Neural cell (in vitro differentiated cells): ENCODE results near the gene KIAA0586.

Source experiments
- EP300 ChIP-seq: fragments of 450-650 bp; conservative IDR thresholded peaks from 2 replicates; pipeline ENCODE4 v1.6.1; 2014; ENCODE audit warnings: antibody characterized with exemption, mild to moderate bottlenecking, moderate library complexity; ENCODE audit not compliant: poor library complexity, severe bottlenecking
- EZH2 ChIP-seq: fragments of 200-600, 300-800 bp; shearing (Covaris generic), sonication (generic); IDR thresholded peaks from 2 replicates; pipeline ENCODE4 v1.6.1; 2014; ENCODE audit warnings: antibody characterized with exemption, low read length, borderline replicate concordance, mild to moderate bottlenecking; ENCODE audit not compliant: insufficient read depth, poor library complexity, severe bottlenecking
- RAD21 ChIP-seq: fragments of 450-650 bp; conservative IDR thresholded peaks from 2 replicates; pipeline ENCODE4 v1.6.1; 2014; ENCODE audit warnings: antibody characterized with exemption, mild to moderate bottlenecking, moderate library complexity
- SMC3 ChIP-seq: fragments of 450-650 bp; conservative IDR thresholded peaks from 2 replicates; pipeline ENCODE4 v1.6.1; 2014; ENCODE audit warnings: antibody characterized with exemption, mild to moderate bottlenecking, moderate library complexity; ENCODE audit not compliant: poor library complexity
- TF ChIP-seq, protein P1 (sequence below): IDR thresholded peaks from 2 replicates; pipeline ENCODE4 v1.6.1; 2012; ENCODE audit warnings: borderline replicate concordance
- TF ChIP-seq, protein P2 (sequence below): fragments of 450-650 bp; IDR thresholded peaks from 2 replicates; pipeline ENCODE4 v1.5.1; 2014; ENCODE audit warnings: antibody characterized with exemption, mild to moderate bottlenecking, moderate library complexity; ENCODE audit not compliant: poor library complexity, severe bottlenecking

DNA sequence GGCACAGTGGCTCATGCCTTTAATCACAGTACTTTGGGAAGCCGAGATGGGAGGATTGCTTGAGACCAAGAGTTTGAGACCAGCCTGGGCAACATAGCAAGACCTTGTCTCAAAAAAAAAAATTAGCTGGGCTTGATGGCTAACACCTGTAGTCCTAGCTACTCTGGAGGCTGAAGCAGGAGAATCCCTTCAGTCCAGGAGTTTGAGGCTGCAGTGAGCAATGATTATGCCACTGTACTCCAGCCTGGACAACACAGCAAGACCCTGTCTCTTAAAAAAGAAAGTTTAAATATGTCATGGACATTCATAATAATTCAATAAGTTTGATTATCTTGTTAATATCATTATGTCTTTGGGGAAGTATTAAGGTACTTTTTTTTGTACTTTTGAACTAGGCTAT lies 38.9 kb downstream of the KIAA0586 start:
- TF ChIP-seq, protein P1, sequence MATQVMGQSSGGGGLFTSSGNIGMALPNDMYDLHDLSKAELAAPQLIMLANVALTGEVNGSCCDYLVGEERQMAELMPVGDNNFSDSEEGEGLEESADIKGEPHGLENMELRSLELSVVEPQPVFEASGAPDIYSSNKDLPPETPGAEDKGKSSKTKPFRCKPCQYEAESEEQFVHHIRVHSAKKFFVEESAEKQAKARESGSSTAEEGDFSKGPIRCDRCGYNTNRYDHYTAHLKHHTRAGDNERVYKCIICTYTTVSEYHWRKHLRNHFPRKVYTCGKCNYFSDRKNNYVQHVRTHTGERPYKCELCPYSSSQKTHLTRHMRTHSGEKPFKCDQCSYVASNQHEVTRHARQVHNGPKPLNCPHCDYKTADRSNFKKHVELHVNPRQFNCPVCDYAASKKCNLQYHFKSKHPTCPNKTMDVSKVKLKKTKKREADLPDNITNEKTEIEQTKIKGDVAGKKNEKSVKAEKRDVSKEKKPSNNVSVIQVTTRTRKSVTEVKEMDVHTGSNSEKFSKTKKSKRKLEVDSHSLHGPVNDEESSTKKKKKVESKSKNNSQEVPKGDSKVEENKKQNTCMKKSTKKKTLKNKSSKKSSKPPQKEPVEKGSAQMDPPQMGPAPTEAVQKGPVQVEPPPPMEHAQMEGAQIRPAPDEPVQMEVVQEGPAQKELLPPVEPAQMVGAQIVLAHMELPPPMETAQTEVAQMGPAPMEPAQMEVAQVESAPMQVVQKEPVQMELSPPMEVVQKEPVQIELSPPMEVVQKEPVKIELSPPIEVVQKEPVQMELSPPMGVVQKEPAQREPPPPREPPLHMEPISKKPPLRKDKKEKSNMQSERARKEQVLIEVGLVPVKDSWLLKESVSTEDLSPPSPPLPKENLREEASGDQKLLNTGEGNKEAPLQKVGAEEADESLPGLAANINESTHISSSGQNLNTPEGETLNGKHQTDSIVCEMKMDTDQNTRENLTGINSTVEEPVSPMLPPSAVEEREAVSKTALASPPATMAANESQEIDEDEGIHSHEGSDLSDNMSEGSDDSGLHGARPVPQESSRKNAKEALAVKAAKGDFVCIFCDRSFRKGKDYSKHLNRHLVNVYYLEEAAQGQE = no peak
- TF ChIP-seq, protein P2, sequence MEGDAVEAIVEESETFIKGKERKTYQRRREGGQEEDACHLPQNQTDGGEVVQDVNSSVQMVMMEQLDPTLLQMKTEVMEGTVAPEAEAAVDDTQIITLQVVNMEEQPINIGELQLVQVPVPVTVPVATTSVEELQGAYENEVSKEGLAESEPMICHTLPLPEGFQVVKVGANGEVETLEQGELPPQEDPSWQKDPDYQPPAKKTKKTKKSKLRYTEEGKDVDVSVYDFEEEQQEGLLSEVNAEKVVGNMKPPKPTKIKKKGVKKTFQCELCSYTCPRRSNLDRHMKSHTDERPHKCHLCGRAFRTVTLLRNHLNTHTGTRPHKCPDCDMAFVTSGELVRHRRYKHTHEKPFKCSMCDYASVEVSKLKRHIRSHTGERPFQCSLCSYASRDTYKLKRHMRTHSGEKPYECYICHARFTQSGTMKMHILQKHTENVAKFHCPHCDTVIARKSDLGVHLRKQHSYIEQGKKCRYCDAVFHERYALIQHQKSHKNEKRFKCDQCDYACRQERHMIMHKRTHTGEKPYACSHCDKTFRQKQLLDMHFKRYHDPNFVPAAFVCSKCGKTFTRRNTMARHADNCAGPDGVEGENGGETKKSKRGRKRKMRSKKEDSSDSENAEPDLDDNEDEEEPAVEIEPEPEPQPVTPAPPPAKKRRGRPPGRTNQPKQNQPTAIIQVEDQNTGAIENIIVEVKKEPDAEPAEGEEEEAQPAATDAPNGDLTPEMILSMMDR = no peak
- TF ChIP-seq SMC3 (no peak), EP300 (no peak), EZH2 (no peak), RAD21 (no peak)
